HEK293 (cell line): ENCODE measurements around the gene GORAB.

Experiments
- CTCF ChIA-PET: fragments of 350-600 bp; formaldehyde crosslinking; extraction: SDS; loops from one replicate; lab custom pipeline; 2021; ENCODE audit warnings: antibody characterized with exemption; lab: Yijun Ruan, JAX
- POLR2A ChIA-PET: fragments of 300-600 bp; formaldehyde crosslinking; extraction: SDS; loops from one replicate; lab custom pipeline; 2020; ENCODE audit warnings: antibody characterized with exemption, inconsistent platforms; lab: Yijun Ruan, JAX
- H3K27ac ChIP-seq: fragments of 200-500 bp; sonication (Bioruptor generic); 2 replicates; pipeline ENCODE4 v1.5.1; 2014; ENCODE audit warnings: low read depth, low read length, control low read depth, inconsistent platforms; ENCODE audit errors: extremely low read depth
- H3K36me3 ChIP-seq, 2 experiments: fragments of 200-500 bp in 1 of 2; sonication (Bioruptor generic) in 1 of 2; 1 replicate in 1 of 2; 2 replicates in 1 of 2; pipeline ENCODE4 v1.5.1; 2014 to 2017; ENCODE audit warnings: inconsistent platforms in 2 of 2, low read length in 2 of 2; ENCODE audit not compliant: control insufficient read depth in 2 of 2, insufficient read depth in 1 of 2
- H3K4me1 ChIP-seq: fragments of 200-500 bp; sonication (Bioruptor generic); 2 replicates; pipeline ENCODE4 v1.5.1; 2014; ENCODE audit warnings: mild to moderate bottlenecking, low read length, inconsistent platforms; ENCODE audit not compliant: control insufficient read depth, insufficient read depth
- H3K4me3 ChIP-seq: 2 replicates; pipeline ENCODE4 v1.5.1; 2011; ENCODE audit warnings: low read depth, mild to moderate bottlenecking, control low read depth, low read length, moderate library complexity
- H3K9me3 ChIP-seq: fragments of 200-500 bp; sonication (Bioruptor generic); 2 replicates; pipeline ENCODE4 v1.5.1; 2014; ENCODE audit warnings: low read depth, low read length, inconsistent platforms; ENCODE audit not compliant: control insufficient read depth, insufficient read depth
- EGR2 ChIP-seq: fragments of 450-650 bp; formaldehyde crosslinking; IDR thresholded peaks from 2 replicates; pipeline ENCODE4 v1.5.1; 2016; ENCODE audit warnings: low read depth, missing biosample characterization, missing genetic modification characterization
- GFI1B ChIP-seq: fragments of 450-650 bp; formaldehyde crosslinking; IDR thresholded peaks from 2 replicates; pipeline ENCODE4 v1.5.1; 2016; ENCODE audit warnings: missing biosample characterization, missing genetic modification characterization
- GLIS1 ChIP-seq: fragments of 450-650 bp; formaldehyde crosslinking; IDR thresholded peaks from 2 replicates; pipeline ENCODE4 v1.5.1; 2016; ENCODE audit warnings: missing biosample characterization, missing genetic modification characterization
- HOXA7 ChIP-seq: sonication (generic); formaldehyde crosslinking; IDR thresholded peaks from 2 replicates; pipeline ENCODE4 v1.8.1; 2022; ENCODE audit warnings: missing genetic modification reagents, borderline replicate concordance
- KLF16 ChIP-seq: fragments of 450-650 bp; formaldehyde crosslinking; IDR thresholded peaks from 2 replicates; pipeline ENCODE4 v1.5.1; 2017; ENCODE audit warnings: missing biosample characterization, missing genetic modification characterization
- KLF8 ChIP-seq: fragments of 450-650 bp; formaldehyde crosslinking; IDR thresholded peaks from 2 replicates; pipeline ENCODE4 v1.5.1; 2016; ENCODE audit warnings: missing biosample characterization, missing genetic modification characterization
- OSR2 ChIP-seq: fragments of 450-650 bp; formaldehyde crosslinking; IDR thresholded peaks from 2 replicates; pipeline ENCODE4 v1.5.1; 2016; ENCODE audit warnings: missing biosample characterization, missing genetic modification characterization
- SETDB1 ChIP-seq: IDR thresholded peaks from one replicate; pipeline ENCODE4 v1.6.1; 2017; ENCODE audit warnings: mild to moderate bottlenecking, low read length, moderate library complexity, mixed read lengths; ENCODE audit not compliant: insufficient read length
- SP7 ChIP-seq: fragments of 450-650 bp; formaldehyde crosslinking; IDR thresholded peaks from 2 replicates; pipeline ENCODE4 v1.5.1; 2016; ENCODE audit warnings: missing biosample characterization, missing genetic modification characterization
- ZBTB6 ChIP-seq: fragments of 450-650 bp; formaldehyde crosslinking; IDR thresholded peaks from 2 replicates; pipeline ENCODE4 v1.5.1; 2017; ENCODE audit warnings: missing biosample characterization, missing genetic modification characterization
- ZFP69B ChIP-seq: fragments of 450-650 bp; formaldehyde crosslinking; IDR thresholded peaks from 2 replicates; pipeline ENCODE4 v1.5.1; 2016; ENCODE audit warnings: missing biosample characterization, missing genetic modification characterization
- ZNF10 ChIP-seq: fragments of 450-650 bp; formaldehyde crosslinking; IDR thresholded peaks from 2 replicates; pipeline ENCODE4 v1.5.1; 2017; ENCODE audit warnings: missing biosample characterization, missing genetic modification characterization
- ZNF133 ChIP-seq: fragments of 450-650 bp; formaldehyde crosslinking; IDR thresholded peaks from 2 replicates; pipeline ENCODE4 v1.5.1; 2016; ENCODE audit warnings: missing biosample characterization, missing genetic modification characterization
- ZNF214 ChIP-seq: fragments of 450-650 bp; formaldehyde crosslinking; IDR thresholded peaks from 2 replicates; pipeline ENCODE4 v1.5.1; 2017; ENCODE audit warnings: missing biosample characterization, mild to moderate bottlenecking, missing genetic modification characterization, borderline replicate concordance
- ZNF239 ChIP-seq: fragments of 450-650 bp; formaldehyde crosslinking; IDR thresholded peaks from 2 replicates; pipeline ENCODE4 v1.5.1; 2016; ENCODE audit warnings: missing biosample characterization, missing genetic modification characterization
- ZNF324 ChIP-seq: fragments of 450-650 bp; formaldehyde crosslinking; IDR thresholded peaks from 2 replicates; pipeline ENCODE4 v1.5.1; 2016; ENCODE audit warnings: missing biosample characterization, missing genetic modification characterization
- ZNF350 ChIP-seq: fragments of 450-650 bp; formaldehyde crosslinking; IDR thresholded peaks from 2 replicates; pipeline ENCODE4 v1.5.0; 2017; ENCODE audit warnings: missing biosample characterization, mild to moderate bottlenecking, missing genetic modification characterization
- ZNF571 ChIP-seq: fragments of 450-650 bp; formaldehyde crosslinking; IDR thresholded peaks from 2 replicates; pipeline ENCODE4 v1.5.0; 2017; ENCODE audit warnings: missing biosample characterization, missing genetic modification characterization
- ZNF585B ChIP-seq: fragments of 450-650 bp; formaldehyde crosslinking; IDR thresholded peaks from 2 replicates; pipeline ENCODE4 v1.5.1; 2016; ENCODE audit warnings: missing biosample characterization, missing genetic modification characterization
- ZNF629 ChIP-seq: fragments of 450-650 bp; formaldehyde crosslinking; IDR thresholded peaks from 2 replicates; pipeline ENCODE4 v1.5.1; 2017; ENCODE audit warnings: missing biosample characterization, missing genetic modification characterization
- ZNF664 ChIP-seq: fragments of 450-650 bp; formaldehyde crosslinking; IDR thresholded peaks from 2 replicates; pipeline ENCODE4 v1.5.1; 2016; ENCODE audit warnings: missing biosample characterization, missing genetic modification characterization
- ZNF704 ChIP-seq: fragments of 450-650 bp; formaldehyde crosslinking; IDR thresholded peaks from 2 replicates; pipeline ENCODE4 v1.5.1; 2016; ENCODE audit warnings: missing biosample characterization, missing genetic modification characterization
- ZNF792 ChIP-seq: fragments of 450-650 bp; formaldehyde crosslinking; IDR thresholded peaks from 2 replicates; pipeline ENCODE4 v1.5.1; 2016; ENCODE audit warnings: missing biosample characterization, missing genetic modification characterization
- TF ChIP-seq, protein P1 (sequence below): fragments of 450-650 bp; formaldehyde crosslinking; IDR thresholded peaks from 2 replicates; pipeline ENCODE4 v1.5.1; 2017; ENCODE audit warnings: missing biosample characterization, missing genetic modification characterization
- TF ChIP-seq, protein P2 (sequence below): fragments of 450-650 bp; formaldehyde crosslinking; IDR thresholded peaks from 2 replicates; pipeline ENCODE4 v1.5.1; 2016; ENCODE audit warnings: missing biosample characterization, missing genetic modification characterization, borderline replicate concordance

The GORAB gene

GRCh38 chr1:170567214-170567613 lies 35.2 kb downstream of the GORAB start:
- no peaks in the 10 kb centered on the region for H3K4me1 ChIP-seq
- H3K36me3 ChIP-seq, result no peaks in the 10 kb centered on the region
- no peak overlapping the region for H3K27ac ChIP-seq
- no peak for TF ChIP-seq KLF16 (tag by site-specific recombination)
- ChIA-PET CTCF (no interaction called here), POLR2A (no interaction called here)
- H3K9me3 ChIP-seq, result no peaks in the 10 kb centered on the region
- H3K4me3 ChIP-seq, result no peak overlapping the region

DNA sequence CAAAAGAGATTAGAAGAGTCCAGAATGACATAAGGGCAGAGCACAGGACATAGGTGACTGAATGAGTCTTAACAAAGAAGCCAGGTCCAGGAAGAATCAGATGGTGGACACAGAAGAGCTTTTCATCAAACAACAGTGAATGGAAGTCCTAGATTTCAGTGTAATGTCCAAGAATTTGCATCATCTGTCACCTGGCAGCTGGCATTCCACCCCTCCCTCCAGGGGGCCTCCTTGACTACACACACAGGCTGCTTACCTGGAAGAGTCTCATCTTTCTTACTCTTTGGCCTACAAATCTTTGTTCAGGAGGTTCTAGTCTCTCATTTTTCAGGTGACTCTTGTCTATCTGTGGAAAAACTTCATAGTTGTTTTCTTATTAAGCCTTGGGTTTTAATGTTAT lies 36.2 kb downstream of the GORAB start:
- Histone ChIP-seq H3K27ac (no peak overlapping the region), H3K36me3 (no peaks in the 10 kb centered on the region), H3K4me1 (no peaks in the 10 kb centered on the region), H3K4me3 (no peak overlapping the region), H3K9me3 (no peaks in the 10 kb centered on the region)
- no peak for TF ChIP-seq ZNF239
- TF ChIP-seq HOXA7, result no peak
- TF ChIP-seq, protein P1, sequence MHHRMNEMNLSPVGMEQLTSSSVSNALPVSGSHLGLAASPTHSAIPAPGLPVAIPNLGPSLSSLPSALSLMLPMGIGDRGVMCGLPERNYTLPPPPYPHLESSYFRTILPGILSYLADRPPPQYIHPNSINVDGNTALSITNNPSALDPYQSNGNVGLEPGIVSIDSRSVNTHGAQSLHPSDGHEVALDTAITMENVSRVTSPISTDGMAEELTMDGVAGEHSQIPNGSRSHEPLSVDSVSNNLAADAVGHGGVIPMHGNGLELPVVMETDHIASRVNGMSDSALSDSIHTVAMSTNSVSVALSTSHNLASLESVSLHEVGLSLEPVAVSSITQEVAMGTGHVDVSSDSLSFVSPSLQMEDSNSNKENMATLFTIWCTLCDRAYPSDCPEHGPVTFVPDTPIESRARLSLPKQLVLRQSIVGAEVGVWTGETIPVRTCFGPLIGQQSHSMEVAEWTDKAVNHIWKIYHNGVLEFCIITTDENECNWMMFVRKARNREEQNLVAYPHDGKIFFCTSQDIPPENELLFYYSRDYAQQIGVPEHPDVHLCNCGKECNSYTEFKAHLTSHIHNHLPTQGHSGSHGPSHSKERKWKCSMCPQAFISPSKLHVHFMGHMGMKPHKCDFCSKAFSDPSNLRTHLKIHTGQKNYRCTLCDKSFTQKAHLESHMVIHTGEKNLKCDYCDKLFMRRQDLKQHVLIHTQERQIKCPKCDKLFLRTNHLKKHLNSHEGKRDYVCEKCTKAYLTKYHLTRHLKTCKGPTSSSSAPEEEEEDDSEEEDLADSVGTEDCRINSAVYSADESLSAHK (tag by site-specific recombination), result no peak
- TF ChIP-seq ZNF704 (tag by site-specific recombination), result no peak
- no peak for TF ChIP-seq ZNF214 (tag by site-specific recombination)
- TF ChIP-seq KLF16 (tag by site-specific recombination), result no peak
- no peak for TF ChIP-seq EGR2
- TF ChIP-seq ZNF571 (tag by site-specific recombination), result no peak
- no peak for TF ChIP-seq KLF8 (tag by site-specific recombination)
- no peak for TF ChIP-seq GFI1B (tag by site-specific recombination)
- no peak for TF ChIP-seq ZNF585B (tag by site-specific recombination)
- no peak for TF ChIP-seq ZNF792 (tag by site-specific recombination)
- no peak for TF ChIP-seq SP7 (tag by site-specific recombination)
- TF ChIP-seq SETDB1, result no peak
- TF ChIP-seq ZNF350, result no peak
- ChIA-PET POLR2A (no interaction called here), CTCF (no interaction called here)

GRCh38 chr1:170576980-170577379 lies 45.0 kb downstream of the GORAB start:
- CTCF ChIA-PET, result interaction anchor here (0.7 kb wide), 1 partner anchor 12 kb away, joined by 5 read pairs; no protein-coding TSS in a partner anchor
- H3K27ac ChIP-seq, result no peak overlapping the region
- H3K9me3 ChIP-seq, result no peaks in the 10 kb centered on the region
- H3K4me1 ChIP-seq, result no peaks in the 10 kb centered on the region
- POLR2A ChIA-PET, result no interaction called here
- H3K36me3 ChIP-seq, result no peaks in the 10 kb centered on the region
- no peak overlapping the region for H3K4me3 ChIP-seq
- TF ChIP-seq ZNF10 (tag by site-specific recombination), result no peak
- no peak for TF ChIP-seq ZNF629 (tag by site-specific recombination)
- TF ChIP-seq ZNF324, result no peak
- TF ChIP-seq ZFP69B (tag by site-specific recombination), result no peak
- no peak for TF ChIP-seq ZNF133
- no peak for TF ChIP-seq OSR2
- no peak for TF ChIP-seq GLIS1 (tag by site-specific recombination)
- TF ChIP-seq, protein P2, sequence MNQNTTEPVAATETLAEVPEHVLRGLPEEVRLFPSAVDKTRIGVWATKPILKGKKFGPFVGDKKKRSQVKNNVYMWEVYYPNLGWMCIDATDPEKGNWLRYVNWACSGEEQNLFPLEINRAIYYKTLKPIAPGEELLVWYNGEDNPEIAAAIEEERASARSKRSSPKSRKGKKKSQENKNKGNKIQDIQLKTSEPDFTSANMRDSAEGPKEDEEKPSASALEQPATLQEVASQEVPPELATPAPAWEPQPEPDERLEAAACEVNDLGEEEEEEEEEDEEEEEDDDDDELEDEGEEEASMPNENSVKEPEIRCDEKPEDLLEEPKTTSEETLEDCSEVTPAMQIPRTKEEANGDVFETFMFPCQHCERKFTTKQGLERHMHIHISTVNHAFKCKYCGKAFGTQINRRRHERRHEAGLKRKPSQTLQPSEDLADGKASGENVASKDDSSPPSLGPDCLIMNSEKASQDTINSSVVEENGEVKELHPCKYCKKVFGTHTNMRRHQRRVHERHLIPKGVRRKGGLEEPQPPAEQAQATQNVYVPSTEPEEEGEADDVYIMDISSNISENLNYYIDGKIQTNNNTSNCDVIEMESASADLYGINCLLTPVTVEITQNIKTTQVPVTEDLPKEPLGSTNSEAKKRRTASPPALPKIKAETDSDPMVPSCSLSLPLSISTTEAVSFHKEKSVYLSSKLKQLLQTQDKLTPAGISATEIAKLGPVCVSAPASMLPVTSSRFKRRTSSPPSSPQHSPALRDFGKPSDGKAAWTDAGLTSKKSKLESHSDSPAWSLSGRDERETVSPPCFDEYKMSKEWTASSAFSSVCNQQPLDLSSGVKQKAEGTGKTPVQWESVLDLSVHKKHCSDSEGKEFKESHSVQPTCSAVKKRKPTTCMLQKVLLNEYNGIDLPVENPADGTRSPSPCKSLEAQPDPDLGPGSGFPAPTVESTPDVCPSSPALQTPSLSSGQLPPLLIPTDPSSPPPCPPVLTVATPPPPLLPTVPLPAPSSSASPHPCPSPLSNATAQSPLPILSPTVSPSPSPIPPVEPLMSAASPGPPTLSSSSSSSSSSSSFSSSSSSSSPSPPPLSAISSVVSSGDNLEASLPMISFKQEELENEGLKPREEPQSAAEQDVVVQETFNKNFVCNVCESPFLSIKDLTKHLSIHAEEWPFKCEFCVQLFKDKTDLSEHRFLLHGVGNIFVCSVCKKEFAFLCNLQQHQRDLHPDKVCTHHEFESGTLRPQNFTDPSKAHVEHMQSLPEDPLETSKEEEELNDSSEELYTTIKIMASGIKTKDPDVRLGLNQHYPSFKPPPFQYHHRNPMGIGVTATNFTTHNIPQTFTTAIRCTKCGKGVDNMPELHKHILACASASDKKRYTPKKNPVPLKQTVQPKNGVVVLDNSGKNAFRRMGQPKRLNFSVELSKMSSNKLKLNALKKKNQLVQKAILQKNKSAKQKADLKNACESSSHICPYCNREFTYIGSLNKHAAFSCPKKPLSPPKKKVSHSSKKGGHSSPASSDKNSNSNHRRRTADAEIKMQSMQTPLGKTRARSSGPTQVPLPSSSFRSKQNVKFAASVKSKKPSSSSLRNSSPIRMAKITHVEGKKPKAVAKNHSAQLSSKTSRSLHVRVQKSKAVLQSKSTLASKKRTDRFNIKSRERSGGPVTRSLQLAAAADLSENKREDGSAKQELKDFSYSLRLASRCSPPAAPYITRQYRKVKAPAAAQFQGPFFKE, result no peak
- no peak for TF ChIP-seq ZNF664 (tag by site-specific recombination)
- no peak for TF ChIP-seq ZBTB6 (tag by site-specific recombination)
